ENCODE results near the gene SERPINE1.

- TF ChIP-seq EZH2 (IDR thresholded peaks at IDR 0.05): no peak
- no peak for TF ChIP-seq CTCF (IDR thresholded peaks at IDR 0.05 in 2 of 3, conservative IDR thresholded peaks at IDR 0.05 in 1 of 3; ENCODE audit: borderline replicate concordance in 1 of 3, insufficient read depth in 1 of 3, low read depth in 2 of 3, low read length in 2 of 3)
- no peak for TF ChIP-seq EZH2phosphoT487 (IDR thresholded peaks at IDR 0.05; ENCODE audit: borderline replicate concordance)
- no peak for TF ChIP-seq ZBTB33 (IDR thresholded peaks at IDR 0.05; ENCODE audit: extremely low read depth, insufficient replicate concordance, low read length)
- no peak for TF ChIP-seq ELF1 (IDR thresholded peaks at IDR 0.05; ENCODE audit: borderline replicate concordance, low read depth)
- TF ChIP-seq YY1 (IDR thresholded peaks at IDR 0.05; ENCODE audit: extremely low read depth, insufficient replicate concordance, low read depth, low read length): no peak
- no peak for TF ChIP-seq MAX (IDR thresholded peaks at IDR 0.05)
- TF ChIP-seq SIN3A (IDR thresholded peaks at IDR 0.05; ENCODE audit: low read depth): no peak
- TF ChIP-seq RAD21 (IDR thresholded peaks at IDR 0.05; ENCODE audit: low read depth): no peak
- TF ChIP-seq CEBPB (IDR thresholded peaks at IDR 0.05; ENCODE audit: low read depth): no peak
- TF ChIP-seq POLR2AphosphoS5 (IDR thresholded peaks at IDR 0.05; ENCODE audit: low read depth, low read length): no peak
- TF ChIP-seq TCF7L2 (IDR thresholded peaks at IDR 0.05; ENCODE audit: borderline replicate concordance, extremely low read depth, insufficient read depth, insufficient read length): no peak
- no peak for TF ChIP-seq JUND (IDR thresholded peaks at IDR 0.05)
- no peak for TF ChIP-seq POLR2A (IDR thresholded peaks at IDR 0.05; ENCODE audit: borderline replicate concordance, extremely low read depth, insufficient read depth, insufficient read length)
Observed at GRCh38 chr7:101088069-101088425, 38.9 kb upstream of the SERPINE1 start.
